HEK293T (cell line): Measurements from ENCODE around the gene ELL2.
"Not testable (repeated sequence)": the region's sequence is repeated elsewhere in the genome, so short reads cannot be mapped to it uniquely, and the experiment has no call there.

ENCODE experiments used
- CTCF ChIA-PET: fragments of 350-600 bp; formaldehyde crosslinking; extraction: SDS; loops from one replicate; lab custom pipeline; 2021; ENCODE audit warnings: antibody characterized with exemption, inconsistent platforms; lab: Yijun Ruan, JAX
- POLR2A ChIA-PET: fragments of 350-600 bp; formaldehyde crosslinking; extraction: SDS; loops from one replicate; lab custom pipeline; 2020; ENCODE audit warnings: antibody characterized with exemption, inconsistent platforms; lab: Yijun Ruan, JAX
- DNase-seq: peaks from one replicate; pipeline ENCODE4 v3.0.0; 2012; ENCODE audit warnings: mixed read lengths; ENCODE audit errors: extremely low spot score
- ARNT ChIP-seq: fragments of 450-650 bp; IDR thresholded peaks from 2 replicates; pipeline ENCODE4 v1.6.1; 2017; ENCODE audit warnings: mild to moderate bottlenecking
- BHLHE40 ChIP-seq: fragments of 450-650 bp; IDR thresholded peaks from 2 replicates; pipeline ENCODE4 v1.6.1; 2016; ENCODE audit warnings: mild to moderate bottlenecking, moderate library complexity, borderline replicate concordance
- CTBP1 ChIP-seq: fragments of 450-650 bp; IDR thresholded peaks from 2 replicates; pipeline ENCODE4 v1.6.1; 2016; ENCODE audit warnings: borderline replicate concordance
- ELF4 ChIP-seq: fragments of 450-650 bp; IDR thresholded peaks from 2 replicates; pipeline ENCODE4 v1.6.1; 2017; ENCODE audit warnings: antibody characterized with exemption
- FOXA1 ChIP-seq: fragments of 450-650 bp; IDR thresholded peaks from 2 replicates; pipeline ENCODE4 v1.6.1; 2016; ENCODE audit warnings: mild to moderate bottlenecking
- FOXK2 ChIP-seq: fragments of 450-650 bp; IDR thresholded peaks from 2 replicates; pipeline ENCODE4 v1.6.1; 2016; ENCODE audit warnings: mild to moderate bottlenecking
- FOXM1 ChIP-seq: fragments of 450-650 bp; IDR thresholded peaks from 2 replicates; pipeline ENCODE4 v1.6.1; 2017; ENCODE audit warnings: mild to moderate bottlenecking, borderline replicate concordance
- HDGF ChIP-seq: fragments of 450-650 bp; IDR thresholded peaks from 2 replicates; pipeline ENCODE4 v1.6.1; 2017; ENCODE audit warnings: antibody characterized with exemption, borderline replicate concordance
- L3MBTL2 ChIP-seq: fragments of 450-650 bp; conservative IDR thresholded peaks from 2 replicates; pipeline ENCODE4 v1.6.1; 2016; ENCODE audit warnings: mild to moderate bottlenecking
- LEF1 ChIP-seq: fragments of 450-650 bp; IDR thresholded peaks from 2 replicates; pipeline ENCODE4 v1.6.1; 2017; ENCODE audit warnings: mild to moderate bottlenecking, borderline replicate concordance
- NFRKB ChIP-seq: fragments of 450-650 bp; IDR thresholded peaks from 2 replicates; pipeline ENCODE4 v1.6.1; 2016; ENCODE audit warnings: mild to moderate bottlenecking, moderate library complexity
- PKNOX1 ChIP-seq: fragments of 450-650 bp; IDR thresholded peaks from 2 replicates; pipeline ENCODE4 v1.6.1; 2016
- SP1 ChIP-seq: fragments of 450-650 bp; IDR thresholded peaks from 2 replicates; pipeline ENCODE4 v1.6.1; 2017
- SUZ12 ChIP-seq: fragments of 450-650 bp; IDR thresholded peaks from 2 replicates; pipeline ENCODE4 v1.6.1; 2016; ENCODE audit warnings: mild to moderate bottlenecking
- TARDBP ChIP-seq: fragments of 450-650 bp; IDR thresholded peaks from 2 replicates; pipeline ENCODE4 v1.6.1; 2016
- ZNF384 ChIP-seq: fragments of 450-650 bp; IDR thresholded peaks from 2 replicates; pipeline ENCODE4 v1.6.1; 2016

Gene ELL2

GRCh38 chr5:95838556-95838955, 123.1 kb downstream of the ELL2 start:
- POLR2A ChIA-PET = interaction anchor here (1.8 to 2.8 kb wide), 2 partner anchors 16 to 192 kb away, joined by 4 to 9 read pairs; partner anchors contain the start of genes GLRX and RFESD
- DNase-seq = no peak
- no peak for TF ChIP-seq NFRKB
- TF ChIP-seq L3MBTL2 = no peak
- no peak for TF ChIP-seq CTBP1
- no peak for TF ChIP-seq ZNF384
- TF ChIP-seq FOXM1 = no peak
- no peak for TF ChIP-seq ELF4
- TF ChIP-seq PKNOX1 = no peak
- TF ChIP-seq BHLHE40 = no peak
- TF ChIP-seq LEF1 = no peak
- TF ChIP-seq SUZ12 = no peak
- TF ChIP-seq FOXK2 = no peak
- no peak for TF ChIP-seq ARNT
- TF ChIP-seq SP1 = no peak
- no peak for TF ChIP-seq TARDBP
- no peak for TF ChIP-seq FOXA1
- TF ChIP-seq HDGF = no peak
- CTCF ChIA-PET = interaction anchor here (0.9 to 1.3 kb wide), 2 partner anchors 15 to 194 kb away, joined by 3 read pairs; no protein-coding TSS in a partner anchor

GRCh38 chr5:95838001-95838520, 123.6 kb downstream of the ELL2 start:
- ChIA-PET POLR2A (interaction anchor here (1.8 to 2.8 kb wide), 2 partner anchors 15 to 191 kb away, joined by 4 to 9 read pairs; partner anchors contain the start of genes GLRX and RFESD), CTCF (interaction anchor here (0.9 to 2.6 kb wide), 3 partner anchors 14 to 193 kb away, joined by 3 to 9 read pairs (median 3); no protein-coding TSS in a partner anchor)
- TF ChIP-seq PKNOX1 (no peak), SP1 (no peak), NFRKB (no peak), ARNT (no peak), L3MBTL2 (no peak), FOXA1 (no peak), TARDBP (no peak), ELF4 (no peak), FOXK2 (no peak), BHLHE40 (no peak), FOXM1 (no peak)
- no peak for DNase-seq

- no peak for TF ChIP-seq SUZ12
- no peak for TF ChIP-seq ELF4
- TF ChIP-seq BHLHE40 = no peak
- TF ChIP-seq NFRKB = no peak
- TF ChIP-seq TARDBP = no peak
- TF ChIP-seq PKNOX1 = no peak
- TF ChIP-seq FOXA1 = no peak
- TF ChIP-seq SP1 = no peak
- TF ChIP-seq CTBP1 = no peak
- no peak for TF ChIP-seq ARNT
- TF ChIP-seq L3MBTL2 = no peak
- no peak for TF ChIP-seq FOXM1
- no peak for TF ChIP-seq ZNF384
- TF ChIP-seq LEF1 = no peak
- TF ChIP-seq HDGF = no peak
- no peak for TF ChIP-seq FOXK2
- POLR2A ChIA-PET = interaction anchor here (1.8 to 2.8 kb wide), 2 partner anchors 15 to 191 kb away, joined by 4 to 9 read pairs; partner anchors contain the start of genes GLRX and RFESD
- CTCF ChIA-PET = interaction anchor here (2.6 kb wide), 1 partner anchor 56 kb away, joined by 9 read pairs; no protein-coding TSS in a partner anchor
- no peak for DNase-seq
These were observed 124.2 kb downstream of the ELL2 start for GRCh38 chr5:95837492-95837891.

GRCh38 chr5:95836971-95837370, 124.7 kb downstream of the ELL2 start:
- ChIA-PET CTCF (interaction anchor here (2.6 kb wide), 1 partner anchor 56 kb away, joined by 9 read pairs; no protein-coding TSS in a partner anchor), POLR2A (interaction anchor here (0.6 to 2.8 kb wide), 3 partner anchors 14 to 190 kb away, joined by 3 to 9 read pairs (median 3); partner anchors contain the start of gene RFESD)
- not testable (repeated sequence) for DNase-seq

GRCh38 chr5:95836544-95836943, 125.1 kb downstream of the ELL2 start:
- CTCF ChIA-PET = interaction anchor here (2.6 kb wide), 1 partner anchor 55 kb away, joined by 9 read pairs; no protein-coding TSS in a partner anchor
- no peak for DNase-seq
- POLR2A ChIA-PET = interaction anchor here (0.6 to 2.8 kb wide), 4 partner anchors 14 to 195 kb away, joined by 3 to 9 read pairs (median 4); partner anchors contain the start of gene RFESD
- no peak for TF ChIP-seq PKNOX1
- no peak for TF ChIP-seq FOXA1
- TF ChIP-seq TARDBP = no peak
- no peak for TF ChIP-seq FOXK2
- TF ChIP-seq SP1 = no peak
- TF ChIP-seq BHLHE40 = no peak
- no peak for TF ChIP-seq CTBP1
- no peak for TF ChIP-seq NFRKB
- TF ChIP-seq ARNT = no peak
- TF ChIP-seq ZNF384 = no peak
- no peak for TF ChIP-seq HDGF
- TF ChIP-seq L3MBTL2 = no peak
